HG02759 (cell line): ENCODE measurements around the gene TAF10.

Source experiments
- ATAC-seq: cut with Tn5 transposase; IDR thresholded peaks from one replicate; pipeline ENCODE4 v1.9.1; 2021; ENCODE audit warnings: mild to moderate bottlenecking, moderate library complexity; ENCODE audit not compliant: unreplicated experiment

The TAF10 gene

DNA sequence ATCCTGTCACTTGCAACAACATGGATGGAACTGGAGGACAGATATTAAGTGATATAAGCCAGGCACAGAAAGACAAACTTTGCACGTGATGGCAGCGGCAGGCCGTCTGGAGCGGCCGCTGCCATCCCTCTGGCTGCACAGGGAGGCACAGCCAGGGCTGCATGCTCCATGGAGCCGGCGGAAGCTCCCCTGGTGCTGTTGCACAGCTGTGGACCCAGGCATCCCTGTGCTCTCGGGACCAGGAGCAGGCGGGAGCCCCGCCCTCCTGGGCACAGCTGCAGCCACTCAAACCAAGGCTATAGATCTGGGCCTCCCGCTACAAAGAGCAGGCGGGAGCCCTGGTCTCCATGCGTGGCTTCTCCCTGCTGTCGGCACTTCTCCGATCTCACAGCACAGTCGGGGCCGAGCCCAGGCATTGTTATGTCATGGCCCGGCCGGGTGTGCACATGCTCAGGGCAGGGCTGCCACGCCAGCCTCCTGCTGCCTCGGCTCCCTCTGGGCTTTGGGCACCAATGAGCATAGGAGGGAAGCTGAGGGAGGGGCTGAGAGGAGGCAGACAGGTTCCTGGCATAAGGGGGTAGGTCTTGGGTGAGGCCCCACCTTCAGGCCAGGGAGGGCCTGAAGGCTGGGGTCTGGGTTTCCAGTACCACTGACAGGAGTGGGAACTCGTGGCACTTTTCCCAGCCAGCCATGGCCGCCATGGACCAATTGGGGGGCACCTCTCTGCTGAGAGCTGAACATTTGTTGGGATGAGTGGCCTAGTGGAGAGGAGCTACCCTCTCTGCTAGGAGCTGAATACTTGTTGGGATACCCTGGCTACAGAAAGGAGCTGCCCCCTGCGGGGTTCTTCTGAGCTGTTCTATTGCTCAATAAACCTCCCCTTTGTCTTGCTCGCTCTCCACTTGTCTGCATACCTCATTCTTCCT, 25.3 kb downstream of the TAF10 start:
- ATAC-seq = no peak

DNA sequence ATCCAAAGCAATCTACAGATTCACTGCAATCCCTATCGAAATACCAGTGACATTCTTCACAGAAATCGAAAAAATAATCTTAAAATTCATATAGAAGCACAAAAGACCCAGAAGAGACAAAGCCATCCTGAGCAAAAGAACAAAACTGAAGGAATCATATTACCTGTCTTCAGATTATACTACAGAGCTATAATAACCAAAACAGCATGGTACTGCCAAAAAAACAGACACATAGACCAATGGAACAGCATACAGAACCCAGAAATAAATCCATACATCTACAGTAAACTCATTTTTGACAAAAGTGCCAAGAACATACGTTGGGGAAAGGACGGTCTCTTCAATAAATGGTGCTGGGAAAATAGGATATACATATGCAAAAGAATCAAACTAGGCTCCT, 27.5 kb downstream of the TAF10 start:
- ATAC-seq = no peak

DNA sequence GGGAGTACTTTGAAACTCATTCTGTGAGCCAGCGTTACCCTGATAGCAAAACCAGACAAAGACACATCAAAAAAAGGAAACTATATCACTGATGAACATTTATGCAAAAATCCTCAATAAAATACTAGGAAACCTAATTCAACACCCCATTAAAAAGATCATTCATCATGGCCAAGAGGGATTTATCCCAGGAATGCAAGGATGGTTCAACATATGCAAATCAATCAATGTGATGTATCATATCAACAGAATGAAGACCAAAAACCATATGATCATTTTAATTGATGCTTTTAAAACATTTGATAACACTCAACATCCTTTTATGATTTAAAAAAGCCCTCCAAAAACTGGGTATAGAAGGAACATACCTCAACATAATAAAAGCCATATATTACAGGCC, 28.4 kb downstream of the TAF10 start:
- no peak for ATAC-seq

GRCh38 chr11:6579681-6580080, 32.3 kb downstream of the TAF10 start:
- no peak for ATAC-seq

DNA sequence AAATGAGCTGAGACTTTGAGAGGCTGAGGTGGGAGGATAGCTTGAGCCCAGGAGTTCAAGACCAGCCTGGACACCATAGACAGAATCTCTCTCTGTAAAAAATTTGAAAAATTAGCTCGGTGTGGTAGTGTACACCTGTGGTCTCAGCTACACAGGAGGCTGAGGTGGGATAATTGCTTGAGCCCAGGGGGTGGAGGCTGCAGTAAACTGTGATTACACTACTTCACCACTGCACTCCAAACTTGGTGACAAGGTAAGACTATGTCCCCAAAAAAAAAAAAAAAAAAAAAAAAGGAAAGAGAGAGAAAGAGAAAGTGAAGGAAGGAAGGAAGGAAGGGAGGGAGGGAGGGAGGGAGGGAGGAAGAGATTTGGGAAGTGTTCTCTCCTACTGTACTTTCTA, 33.9 kb downstream of the TAF10 start:
- no peak for ATAC-seq

DNA sequence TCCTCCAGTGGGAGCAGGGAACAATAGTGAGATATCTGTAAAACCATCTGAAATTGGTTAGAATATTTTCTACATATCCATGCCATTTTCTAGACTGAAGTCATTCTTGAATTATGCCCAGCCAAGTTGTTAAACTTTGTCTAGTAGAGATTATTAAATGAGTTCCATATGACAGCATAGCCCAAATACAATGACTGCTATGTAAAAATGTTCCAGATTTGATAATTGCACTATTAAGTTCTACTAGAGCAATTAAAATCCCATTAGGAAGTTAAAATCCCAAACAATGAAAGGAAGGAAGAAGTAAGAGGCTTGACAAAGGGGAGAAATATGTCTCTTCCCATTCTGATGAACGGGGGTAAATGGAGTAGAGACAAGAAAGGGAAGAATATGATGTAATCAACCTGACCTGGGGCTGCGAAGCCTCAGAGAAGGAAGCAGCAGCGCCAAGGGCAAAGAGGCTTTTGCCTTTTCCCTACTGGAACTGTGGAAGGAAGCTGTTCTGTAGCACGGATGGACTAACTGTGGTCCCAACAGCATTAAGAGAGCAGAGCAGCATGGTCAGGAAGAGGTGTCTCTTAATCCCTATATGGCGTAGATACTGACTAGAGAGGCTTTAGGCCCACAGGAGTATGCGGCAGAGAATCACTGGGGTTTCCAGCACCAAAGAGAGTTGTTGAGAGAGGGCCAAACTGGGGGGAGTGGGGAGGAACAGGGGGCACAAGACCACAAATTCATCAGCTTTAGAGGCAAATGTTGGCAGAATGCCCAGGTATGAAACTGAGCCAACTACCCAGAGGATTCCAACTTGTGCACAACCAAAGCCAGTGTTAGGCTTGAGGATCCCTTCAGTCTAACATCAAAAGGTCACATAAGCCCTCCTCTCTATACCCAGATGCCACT, 35.3 kb downstream of the TAF10 start:
- ATAC-seq = no peak

- no peak for ATAC-seq
Measured at GRCh38 chr11:6574816-6575715, 37.0 kb downstream of the TAF10 start.

DNA sequence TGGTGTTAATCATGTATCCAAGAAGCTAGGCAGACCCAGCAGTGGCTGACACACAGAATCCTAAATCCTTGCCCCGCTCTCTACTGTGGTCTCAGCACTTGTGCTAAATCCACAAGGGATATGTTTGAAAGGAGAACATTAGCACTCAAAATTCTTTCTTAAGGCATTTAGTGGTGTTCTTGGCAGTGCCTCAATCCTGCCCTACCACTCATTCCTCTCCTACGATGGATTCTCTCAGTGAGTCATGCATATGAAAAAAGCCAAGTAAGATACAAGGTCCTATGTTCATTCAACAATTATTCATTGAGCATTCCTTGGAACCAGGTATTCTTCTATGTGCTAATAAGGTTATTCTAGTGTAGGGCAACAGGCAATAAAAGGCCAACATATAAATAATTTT, 39.8 kb downstream of the TAF10 start:
- ATAC-seq = no peak

GRCh38 chr11:6571434-6572008, 40.5 kb downstream of the TAF10 start:
- no peak for ATAC-seq

- no peak for ATAC-seq
Measured at GRCh38 chr11:6570691-6571427, 41.2 kb downstream of the TAF10 start.

GRCh38 chr11:6569706-6570105, 42.3 kb downstream of the TAF10 start:
- no peak for ATAC-seq

DNA sequence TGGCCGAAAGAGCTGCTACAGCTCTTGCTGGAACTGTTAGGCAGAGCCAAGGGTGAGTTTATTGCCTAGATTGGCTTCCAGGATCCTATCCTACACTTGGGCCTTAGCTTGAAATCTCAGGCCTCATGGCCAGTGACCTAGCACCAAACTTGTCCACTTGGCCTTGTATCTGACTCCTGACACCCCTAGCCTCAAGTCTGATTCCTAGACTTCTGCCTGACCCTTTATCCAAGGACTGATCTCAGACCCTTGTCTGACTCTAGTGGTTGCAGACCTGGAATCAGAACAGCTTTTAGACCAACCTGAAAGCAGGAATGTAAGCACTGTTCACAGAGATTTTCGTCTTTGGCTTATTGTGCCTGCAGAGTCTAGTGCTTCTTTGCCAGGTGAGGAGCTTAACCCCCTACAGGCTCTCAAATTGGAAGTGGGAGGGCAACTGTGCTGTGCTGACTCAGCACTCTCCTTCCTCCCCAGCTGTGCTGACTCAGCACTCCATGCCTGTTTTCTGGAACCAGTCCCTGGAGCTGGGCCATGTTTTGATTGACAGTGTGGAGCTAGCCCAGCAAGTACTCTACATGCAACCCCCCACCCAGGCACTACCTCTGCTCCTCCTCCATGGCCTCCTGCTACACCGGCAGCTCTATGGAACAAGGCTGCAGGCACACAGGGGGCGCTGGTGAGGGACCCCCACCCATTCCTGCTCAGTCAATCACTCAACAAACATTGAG, 43.7 kb downstream of the TAF10 start:
- no peak for ATAC-seq

DNA sequence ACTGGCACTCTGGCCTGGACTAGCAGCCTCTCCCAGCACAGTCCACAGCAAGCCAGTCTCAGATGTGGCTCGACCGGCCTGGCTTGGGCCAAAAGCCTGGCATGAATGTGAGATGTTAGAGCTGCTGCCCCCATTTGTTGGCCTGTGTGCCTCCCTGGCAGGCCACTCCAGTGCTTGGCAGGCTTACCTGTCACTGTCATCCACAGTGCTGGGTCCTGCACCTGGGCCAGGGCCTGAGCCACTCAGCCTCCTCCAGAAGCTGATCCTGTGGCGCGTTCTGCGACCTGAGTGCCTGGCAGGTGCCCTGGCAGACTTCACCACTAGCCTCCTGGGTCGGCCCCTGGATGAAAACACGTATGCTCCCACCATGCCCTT, 44.7 kb downstream of the TAF10 start:
- no peak for ATAC-seq

DNA sequence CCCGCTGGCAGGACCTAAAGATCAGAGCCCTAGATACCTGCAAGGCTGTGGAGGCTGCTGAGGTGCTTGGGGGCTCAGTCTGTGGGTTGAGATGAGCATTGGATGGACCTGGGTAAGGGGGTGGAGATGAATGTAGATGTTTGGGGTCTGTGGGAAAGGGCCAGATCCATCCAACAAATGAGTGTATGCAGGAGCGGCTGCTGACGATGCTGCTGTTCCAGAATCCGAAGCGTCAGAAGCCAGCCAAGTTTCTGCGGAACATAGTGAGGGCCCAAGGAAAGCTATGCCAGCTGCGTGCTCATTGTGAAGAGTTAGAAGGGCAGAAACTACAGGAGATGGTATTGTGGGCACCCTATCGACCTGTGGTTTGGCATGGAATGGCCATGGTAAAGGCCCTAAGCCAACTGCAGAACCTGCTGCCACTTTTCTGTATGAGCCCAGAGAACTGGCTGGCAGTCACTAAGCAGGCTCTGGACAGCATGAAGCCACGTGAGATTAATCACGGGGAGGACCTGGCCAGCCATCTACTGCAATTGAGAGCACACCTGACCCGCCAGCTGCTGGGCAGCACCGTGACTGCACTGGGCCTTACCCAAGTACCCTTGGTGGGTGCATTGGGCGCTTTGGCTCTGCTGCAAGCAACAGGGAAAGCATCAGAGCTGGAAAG, 45.2 kb downstream of the TAF10 start:
- no peak for ATAC-seq

DNA sequence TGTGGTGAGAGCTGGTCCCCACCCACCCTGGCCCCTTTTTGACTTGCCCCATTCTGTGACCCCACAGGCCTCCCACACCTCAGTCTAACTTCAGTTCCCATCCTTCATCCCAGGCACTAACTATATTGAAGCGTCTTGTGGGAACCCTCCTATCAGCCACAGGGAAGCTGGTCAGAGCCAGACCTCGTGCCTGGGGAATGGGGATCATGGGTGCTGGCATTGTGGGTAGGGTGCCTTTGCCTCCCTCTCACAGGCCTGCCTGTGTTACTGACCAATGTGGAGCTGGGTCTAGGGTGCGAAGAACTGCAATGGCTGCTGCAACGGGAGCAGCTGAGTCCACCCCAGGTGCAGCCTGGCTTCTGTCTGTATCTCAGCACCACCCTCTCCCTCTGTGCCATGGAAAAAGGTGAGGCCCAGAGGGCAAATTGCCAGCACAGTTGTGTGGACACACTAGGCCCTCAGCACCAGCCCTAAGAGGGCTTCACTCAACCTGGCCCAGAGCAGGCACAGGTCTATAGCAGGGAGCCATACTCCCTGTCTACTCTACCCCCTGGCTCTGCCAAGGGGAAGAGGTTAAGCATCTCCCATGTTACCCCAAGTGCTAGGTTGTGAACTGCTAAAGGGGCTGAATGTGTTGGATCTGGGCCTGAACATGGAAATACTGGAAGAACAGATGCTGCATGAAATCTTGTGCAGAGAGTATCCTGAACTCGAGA, 45.9 kb downstream of the TAF10 start:
- ATAC-seq = no peak

DNA sequence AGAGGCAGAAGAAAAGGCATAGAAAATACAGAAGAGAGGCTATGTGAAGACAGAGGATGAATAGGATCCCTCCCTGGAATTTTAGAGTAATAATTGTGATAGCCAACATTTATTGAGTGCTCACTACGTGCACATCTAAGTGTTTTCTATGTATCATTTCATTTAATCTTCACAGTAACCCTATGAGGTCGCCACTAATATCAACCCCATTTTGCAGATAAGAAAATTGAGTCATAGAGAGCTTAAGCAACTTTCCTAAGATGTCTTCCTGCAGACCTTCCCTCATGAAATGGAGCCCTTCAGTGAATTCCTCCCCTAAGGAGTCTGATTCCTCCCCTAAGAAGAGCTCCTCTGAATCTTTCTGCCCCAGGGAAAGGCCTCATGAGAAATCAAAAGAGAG, 46.7 kb downstream of the TAF10 start:
- ATAC-seq = no peak

- ATAC-seq = no peak
Measured at GRCh38 chr11:6563667-6564066, 48.3 kb downstream of the TAF10 start.

- no peak for ATAC-seq
Measured at GRCh38 chr11:6563121-6563619, 48.8 kb downstream of the TAF10 start.
